Left forelimb (tissue), 1 donor: Measurements from ENCODE around the gene SUMO3.

Experiments used
- DNase-seq: peaks from one replicate; pipeline ENCODE4 v3.0.0-alpha.2; 2018; ENCODE audit warnings: low spot score

The SUMO3 gene

DNA sequence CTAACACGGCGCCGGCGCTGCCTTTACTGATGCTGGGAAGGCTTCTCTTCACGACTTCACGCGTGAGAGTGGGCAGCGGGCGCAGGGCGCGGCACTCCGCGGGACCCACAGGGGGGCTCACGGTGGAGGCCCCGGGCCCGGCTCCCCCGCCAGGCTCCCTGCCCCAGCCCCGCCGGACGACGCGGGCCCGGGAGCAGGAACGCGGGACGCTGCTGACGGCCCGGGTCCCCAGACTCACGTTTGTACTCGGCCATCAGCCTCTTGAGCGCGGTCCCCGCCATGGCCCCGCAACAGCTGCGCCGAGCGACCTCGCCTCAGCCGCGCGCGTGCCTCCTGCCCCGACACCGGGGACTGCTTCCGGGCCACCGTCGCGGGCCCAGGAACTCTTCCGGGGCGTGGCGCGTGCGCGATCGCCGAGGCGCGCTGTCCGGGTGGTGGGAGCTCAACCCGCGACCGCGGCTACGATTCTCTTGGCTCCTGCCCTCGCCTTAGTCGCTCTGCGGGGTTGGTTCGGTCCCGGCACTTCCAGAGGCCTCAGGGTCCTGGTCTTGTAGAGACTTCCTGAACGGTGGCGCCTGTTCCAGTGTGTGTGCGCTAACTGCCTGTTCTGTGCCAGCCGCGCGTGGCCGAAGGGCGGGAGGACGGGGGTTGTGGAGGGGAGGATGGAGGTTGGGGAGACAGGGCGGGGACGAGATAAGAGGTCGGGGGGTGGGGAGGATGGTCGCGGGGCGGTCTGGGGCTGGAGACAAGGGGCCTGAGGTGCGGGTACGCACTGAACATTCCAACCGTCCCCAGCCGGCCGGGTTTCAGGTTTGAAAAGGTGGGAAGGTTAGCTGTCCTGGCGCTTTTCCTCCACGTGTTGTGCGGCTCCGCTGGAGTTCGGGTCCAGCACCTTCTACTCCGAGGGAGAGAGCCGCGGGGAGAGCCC lies 16.1 kb downstream of the SUMO3 start, which contains the start of gene UBE2G2:
UBE2G2 (minus strand) TSS at position 353 of the 928 bp plus-strand sequence; CDS start at position 281, 72 bp downstream.
- DNase-seq, result peak; percentile 95

DNA sequence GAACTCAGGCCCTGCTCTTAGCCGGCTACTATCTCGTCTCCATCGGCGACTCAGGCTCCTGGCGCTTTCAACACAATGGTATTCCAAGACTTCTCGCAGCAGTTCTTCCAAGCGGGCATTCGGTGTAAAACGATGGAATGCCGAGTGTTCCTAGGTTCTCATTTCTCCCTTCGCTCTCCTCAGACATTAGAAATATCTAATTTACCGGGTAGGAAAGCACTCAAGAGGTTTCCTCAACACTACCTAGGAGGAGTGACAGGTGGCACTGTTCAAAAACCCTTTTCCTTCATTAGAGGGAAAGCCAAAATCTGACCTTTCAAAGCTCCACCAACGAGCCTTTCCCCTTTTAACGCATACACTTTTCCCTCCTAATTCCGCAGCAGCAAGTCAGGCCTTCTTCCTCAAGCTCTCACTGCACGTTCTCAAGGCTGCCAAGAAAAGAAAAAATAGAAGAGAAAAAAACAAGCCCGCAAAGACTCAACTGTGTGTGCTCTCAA lies 16.8 kb downstream of the SUMO3 start:
- no peak for DNase-seq

- no peak for DNase-seq
Observed at GRCh38 chr21:44800103-44800502, 17.8 kb downstream of the SUMO3 start.

GRCh38 chr21:44799646-44800045 lies 18.2 kb downstream of the SUMO3 start:
- no peak for DNase-seq

GRCh38 chr21:44797775-44798174 lies 20.1 kb downstream of the SUMO3 start:
- DNase-seq, result no peak

DNA sequence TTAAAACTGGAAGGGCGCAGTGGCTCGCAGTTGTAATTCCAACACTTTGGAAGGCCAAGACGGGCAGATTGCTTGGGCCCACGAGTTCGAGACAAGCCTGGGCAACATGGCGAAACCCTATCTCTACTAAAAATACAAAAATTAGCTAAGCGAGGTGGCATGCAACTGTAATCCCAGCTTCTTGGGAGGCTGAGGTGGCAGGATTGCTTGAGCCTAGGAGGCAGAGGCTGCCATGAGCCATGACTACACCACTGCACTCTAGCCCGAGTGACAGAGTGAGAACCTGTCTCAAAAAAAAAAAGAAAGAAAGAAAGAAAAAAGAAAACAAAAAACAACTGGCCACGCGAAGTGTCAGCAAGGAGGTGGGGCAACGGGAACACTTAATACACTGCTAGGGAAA lies 22.5 kb downstream of the SUMO3 start:
- DNase-seq, result no peak

DNA sequence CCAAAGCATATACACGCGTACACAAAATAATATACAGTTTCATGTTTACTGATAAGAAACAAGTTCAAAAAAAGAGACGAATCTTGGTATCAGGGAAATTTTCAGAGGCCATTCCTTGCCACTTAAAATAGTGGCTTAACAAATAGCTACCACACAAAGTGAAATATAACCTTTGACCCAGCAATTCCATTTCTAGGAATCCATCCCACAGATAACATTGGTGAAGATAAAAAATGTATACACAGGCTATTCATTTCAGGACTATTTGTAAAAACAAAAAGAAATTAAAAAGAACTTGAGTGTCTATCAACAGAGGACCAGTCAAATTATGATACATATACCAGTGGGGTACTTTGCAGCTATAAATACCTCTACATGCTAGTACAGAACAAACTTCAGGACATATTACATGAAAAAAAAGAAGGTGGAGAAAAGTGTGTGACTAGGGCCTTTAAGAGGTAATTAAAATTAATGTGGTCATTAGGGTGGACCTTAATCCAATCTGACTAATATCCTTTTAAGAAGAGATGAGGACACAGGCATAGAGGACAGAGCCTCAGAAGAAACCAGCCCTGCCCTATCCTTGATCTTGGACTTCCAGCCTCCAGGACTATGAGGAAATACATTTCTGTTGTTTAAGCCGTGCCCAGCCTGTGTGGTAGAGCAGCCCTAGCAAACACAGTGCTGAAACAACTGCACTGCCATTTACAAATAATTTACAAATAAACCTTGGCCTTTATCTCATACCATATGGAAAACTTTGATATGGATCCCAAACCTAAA lies 24.1 kb downstream of the SUMO3 start:
- no peak for DNase-seq

DNA sequence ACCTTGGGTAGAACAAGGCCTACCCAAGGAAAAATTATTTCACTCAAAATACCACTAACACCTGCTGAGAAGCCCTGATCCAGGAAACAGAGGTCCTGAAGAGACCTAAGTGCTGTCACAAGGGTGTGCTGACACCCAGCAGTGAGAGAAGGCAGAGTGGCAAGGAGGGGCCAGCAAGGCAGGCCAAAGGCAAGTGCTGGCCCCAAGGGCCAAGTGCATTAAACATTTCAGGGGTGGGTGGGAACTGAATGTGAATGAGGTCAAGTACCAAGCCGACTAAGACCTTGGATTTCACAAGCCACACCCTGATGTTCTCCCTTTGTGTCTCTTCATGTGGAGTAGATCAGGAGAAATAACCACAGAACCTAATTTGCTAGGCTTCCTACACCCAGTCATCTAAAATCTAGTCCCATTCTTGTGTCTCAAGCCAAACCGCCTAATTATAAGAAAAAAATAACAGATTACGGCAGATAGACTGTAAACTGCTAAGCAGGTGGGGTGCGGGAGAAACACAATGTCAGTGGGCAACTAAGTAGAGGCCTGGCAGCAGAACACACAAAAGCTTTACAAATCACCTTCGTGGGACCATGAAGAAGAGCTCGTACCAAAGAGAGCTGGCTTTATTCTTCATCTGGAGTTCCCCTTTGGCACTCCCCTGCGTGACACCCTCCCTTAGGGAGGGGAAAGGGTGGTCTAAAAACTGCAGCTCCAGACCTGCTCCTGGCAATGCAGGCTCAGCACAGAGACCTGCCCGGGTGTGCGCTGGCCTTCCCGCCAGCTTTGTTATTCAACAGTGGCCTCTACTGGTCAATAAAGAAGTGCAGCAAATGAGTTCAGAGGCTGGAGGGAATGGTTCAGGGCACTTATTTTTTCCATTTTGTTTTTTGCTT lies 24.9 kb downstream of the SUMO3 start:
- no peak for DNase-seq

DNA sequence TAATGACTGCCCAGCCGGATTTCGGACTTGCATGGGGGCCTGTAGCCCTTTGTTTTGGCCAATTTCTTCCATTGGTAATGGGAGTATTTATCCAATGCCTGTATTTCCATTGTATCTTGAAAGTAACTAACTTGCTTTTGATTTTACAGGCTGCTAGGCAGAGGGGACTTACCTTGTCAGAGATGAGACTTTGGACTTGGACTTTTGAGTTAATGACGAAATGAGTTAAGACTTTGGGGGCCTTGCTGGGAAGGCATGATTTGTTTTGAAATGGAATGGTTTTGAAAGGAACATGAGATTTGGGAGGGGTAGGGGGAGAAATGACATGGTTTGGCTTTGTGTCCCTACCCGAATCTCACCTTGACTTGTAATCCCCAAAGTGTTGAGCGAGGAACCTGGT lies 25.9 kb downstream of the SUMO3 start:
- DNase-seq, result no peak

DNA sequence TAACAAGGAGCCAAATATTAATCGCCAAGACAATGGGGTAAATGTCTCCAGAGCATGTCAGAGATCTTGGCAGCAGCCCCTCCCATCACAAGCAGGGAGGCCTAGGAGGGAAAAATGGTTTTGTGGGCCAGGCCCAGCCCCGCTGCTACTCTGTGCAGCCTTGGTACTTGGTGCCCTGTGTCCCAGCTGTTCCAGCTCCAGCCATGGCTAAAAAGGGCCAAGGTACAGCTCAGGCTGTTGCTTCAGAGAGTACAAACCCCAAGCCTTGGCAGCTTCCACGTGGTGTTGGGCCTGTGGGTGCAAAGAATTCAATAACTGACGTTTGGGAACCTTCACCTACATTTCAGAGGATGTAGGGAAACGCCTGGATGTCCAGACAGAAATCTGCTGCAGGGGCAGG lies 26.6 kb downstream of the SUMO3 start:
- DNase-seq, result no peak

- no peak for DNase-seq
Observed at GRCh38 chr21:44790368-44790767, 27.5 kb downstream of the SUMO3 start.

- no peak for DNase-seq
Observed at GRCh38 chr21:44789880-44790279, 28.0 kb downstream of the SUMO3 start.

DNA sequence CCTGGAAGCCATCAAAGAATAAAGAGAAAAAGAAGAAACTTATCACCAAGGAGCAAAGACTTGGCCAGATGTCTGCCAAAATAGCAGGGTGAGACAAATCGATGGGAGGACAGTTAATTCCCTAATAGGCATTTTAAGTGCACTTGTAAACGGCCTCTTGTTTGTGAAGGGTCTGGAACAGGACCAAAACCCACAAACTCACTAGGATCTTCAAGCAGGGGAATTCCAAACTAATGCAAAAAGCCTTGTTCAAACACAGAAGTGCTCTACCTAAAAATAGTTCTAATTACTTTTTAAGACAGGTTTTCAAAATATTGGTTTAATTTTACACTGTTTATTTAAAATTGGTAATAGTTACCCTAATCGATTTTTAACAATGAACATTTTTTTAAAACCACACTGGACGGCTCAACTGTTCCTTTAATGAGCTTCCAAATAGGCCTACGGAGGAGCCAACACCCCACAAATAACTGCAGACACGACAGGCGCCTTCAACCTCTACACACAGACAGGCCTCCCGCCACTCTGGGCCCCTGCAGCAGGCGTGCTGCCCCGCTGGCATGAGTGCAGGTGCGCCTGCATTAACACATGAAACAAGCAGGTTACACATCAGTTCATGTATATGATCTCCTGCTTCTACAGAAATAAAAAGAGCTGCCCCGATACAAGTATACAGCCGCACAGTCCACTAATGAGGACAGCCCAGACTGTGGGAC lies 32.1 kb downstream of the SUMO3 start:
- no peak for DNase-seq

GRCh38 chr21:44784810-44785209 lies 33.1 kb downstream of the SUMO3 start:
- DNase-seq, result no peak

DNA sequence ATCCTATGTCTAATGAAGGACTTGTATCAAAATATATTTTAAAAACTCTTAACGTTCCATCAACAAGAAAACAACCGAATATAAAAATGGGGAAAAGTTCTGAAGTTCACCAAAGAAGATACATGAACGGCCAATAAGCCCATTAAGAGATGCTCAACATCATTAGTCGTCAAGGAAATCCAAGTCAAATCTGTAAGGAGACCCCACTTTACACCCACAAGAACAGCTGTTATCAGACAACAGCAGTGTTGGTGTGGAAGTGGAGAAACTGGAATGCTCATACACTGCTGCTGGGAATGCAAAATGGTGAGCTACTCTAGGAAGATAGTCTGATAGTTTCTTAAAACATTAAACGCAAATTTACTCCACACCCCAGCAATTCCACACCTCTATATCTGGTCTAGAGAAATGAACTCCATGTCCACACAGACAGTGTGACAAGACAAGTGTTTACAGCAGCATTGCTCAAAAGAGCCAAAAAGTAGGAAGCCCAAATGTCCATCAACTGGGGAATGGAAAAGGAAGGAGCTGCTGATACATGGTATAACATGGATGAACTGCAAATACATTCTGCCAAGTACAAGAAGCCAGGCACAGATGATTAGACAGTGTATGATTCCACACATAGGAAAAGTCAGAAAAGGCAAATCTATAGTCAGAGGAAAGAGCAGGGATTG lies 34.7 kb downstream of the SUMO3 start:
- no peak for DNase-seq

DNA sequence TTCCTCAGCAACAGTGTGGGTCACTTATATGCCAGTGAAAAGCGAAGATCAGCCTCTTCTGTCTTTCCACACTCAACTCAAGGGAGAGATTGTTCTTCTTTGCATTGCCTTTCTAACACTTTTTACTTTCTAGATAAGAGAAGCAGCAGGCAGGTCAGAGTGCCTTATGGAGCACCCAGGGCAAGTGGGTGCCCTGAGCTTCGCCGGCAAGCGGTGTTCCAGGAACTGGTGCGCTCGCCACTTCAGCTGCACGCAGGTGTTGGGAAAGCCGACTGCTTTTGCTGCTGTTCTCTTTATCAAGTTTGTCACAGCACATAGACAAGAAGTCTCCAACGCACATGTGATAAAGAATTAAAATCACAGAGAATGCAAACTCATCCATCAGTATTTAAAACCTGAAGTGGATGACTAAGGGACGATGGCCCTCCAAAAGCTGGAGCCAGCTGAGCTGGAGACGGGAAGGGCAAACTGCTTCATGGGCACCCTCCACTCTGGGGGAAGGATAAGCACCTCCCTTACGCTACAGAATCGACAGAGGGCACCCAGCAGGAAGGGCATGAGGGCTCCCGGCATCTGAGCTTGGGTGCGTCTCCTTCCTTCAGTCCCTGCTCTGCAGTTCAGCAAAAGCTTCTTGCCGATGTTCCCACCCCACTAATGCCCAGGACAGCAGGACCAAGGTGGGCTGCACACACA lies 36.9 kb downstream of the SUMO3 start:
- no peak for DNase-seq

- DNase-seq, result no peak
Observed at GRCh38 chr21:44780137-44780502, 37.7 kb downstream of the SUMO3 start.

GRCh38 chr21:44779417-44780136 lies 38.3 kb downstream of the SUMO3 start:
- DNase-seq, result no peak

DNA sequence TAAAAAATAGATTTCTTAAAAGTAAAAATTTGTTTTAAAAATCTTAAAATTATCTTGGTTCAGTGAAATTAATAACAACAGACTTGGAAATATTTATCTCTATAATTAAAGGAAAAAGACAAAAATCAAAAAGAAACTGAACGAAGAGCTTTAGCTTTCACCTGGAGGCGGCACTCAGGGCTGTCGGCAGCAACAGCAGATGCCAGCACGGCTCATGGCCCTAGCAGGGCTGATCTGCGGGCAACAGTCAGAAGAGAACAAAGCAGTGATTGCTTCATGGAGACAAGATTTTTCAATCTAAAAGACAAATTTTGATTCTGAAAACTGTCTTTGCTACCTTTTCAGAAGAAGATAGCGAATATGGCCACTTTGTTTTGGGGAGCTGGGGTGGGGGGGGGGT lies 38.9 kb downstream of the SUMO3 start:
- DNase-seq, result no peak
